OCI-LY3 (cell line): Measurements from ENCODE around the gene FYN.

Source experiments
- EZH2phosphoT487 ChIP-seq: fragments of 200-600 bp; shearing (Covaris generic); IDR thresholded peaks from 2 replicates; pipeline ENCODE4 v1.6.1; 2018; ENCODE audit warnings: antibody characterized with exemption, mixed run types, low read depth
- TF ChIP-seq, protein P1 (sequence below): fragments of 200-600, 300-600 bp; sonication (generic); IDR thresholded peaks from 2 replicates; pipeline ENCODE4 v1.5.1; 2014; ENCODE audit warnings: antibody characterized with exemption, low read length, low read depth

DNA sequence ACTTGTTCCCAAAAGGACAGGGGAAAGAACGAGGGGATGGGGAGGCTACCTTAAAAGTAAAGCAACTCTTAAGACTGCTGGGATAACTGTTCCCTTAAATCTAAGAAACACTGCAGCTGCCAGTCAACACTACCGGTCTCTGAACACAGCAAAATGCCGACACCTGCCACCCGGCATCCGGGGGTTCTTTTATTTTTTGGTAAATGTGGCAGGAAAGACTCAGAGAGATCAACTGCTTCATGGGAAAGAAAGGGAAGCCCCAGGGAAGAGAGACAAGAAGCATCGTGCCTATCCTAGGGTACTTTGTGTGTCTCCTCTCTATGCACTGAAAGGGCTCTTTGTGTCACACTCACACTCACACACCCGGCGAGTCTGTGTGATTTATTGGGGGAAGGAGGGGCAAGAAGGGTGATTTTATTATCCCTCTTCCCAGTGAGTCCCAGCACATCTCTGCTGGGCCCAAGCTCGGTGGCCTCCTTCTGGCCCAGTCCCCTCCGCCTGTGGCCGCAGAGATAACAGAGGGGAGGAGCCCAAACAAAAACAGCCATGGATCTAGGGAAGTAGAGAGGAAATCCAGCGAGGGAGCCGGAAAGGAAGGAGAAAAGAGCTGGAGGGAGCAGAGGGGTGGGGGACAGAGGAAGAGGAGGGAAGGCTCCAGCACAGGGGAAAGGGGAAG is 1.4 kb downstream of the FYN start:
- TF ChIP-seq, protein P1, sequence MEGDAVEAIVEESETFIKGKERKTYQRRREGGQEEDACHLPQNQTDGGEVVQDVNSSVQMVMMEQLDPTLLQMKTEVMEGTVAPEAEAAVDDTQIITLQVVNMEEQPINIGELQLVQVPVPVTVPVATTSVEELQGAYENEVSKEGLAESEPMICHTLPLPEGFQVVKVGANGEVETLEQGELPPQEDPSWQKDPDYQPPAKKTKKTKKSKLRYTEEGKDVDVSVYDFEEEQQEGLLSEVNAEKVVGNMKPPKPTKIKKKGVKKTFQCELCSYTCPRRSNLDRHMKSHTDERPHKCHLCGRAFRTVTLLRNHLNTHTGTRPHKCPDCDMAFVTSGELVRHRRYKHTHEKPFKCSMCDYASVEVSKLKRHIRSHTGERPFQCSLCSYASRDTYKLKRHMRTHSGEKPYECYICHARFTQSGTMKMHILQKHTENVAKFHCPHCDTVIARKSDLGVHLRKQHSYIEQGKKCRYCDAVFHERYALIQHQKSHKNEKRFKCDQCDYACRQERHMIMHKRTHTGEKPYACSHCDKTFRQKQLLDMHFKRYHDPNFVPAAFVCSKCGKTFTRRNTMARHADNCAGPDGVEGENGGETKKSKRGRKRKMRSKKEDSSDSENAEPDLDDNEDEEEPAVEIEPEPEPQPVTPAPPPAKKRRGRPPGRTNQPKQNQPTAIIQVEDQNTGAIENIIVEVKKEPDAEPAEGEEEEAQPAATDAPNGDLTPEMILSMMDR, result no peak
- no peak for TF ChIP-seq EZH2phosphoT487
